DOHH2 (cell line): ENCODE measurements around the gene SNRK.

ENCODE experiments used
- CTCF ChIP-seq: fragments of 200-600 bp; sonication (generic); IDR thresholded peaks from one replicate; pipeline ENCODE4 v1.5.1; 2014; ENCODE audit warnings: antibody characterized with exemption, mild to moderate bottlenecking, low read depth, low read length; ENCODE audit not compliant: poor library complexity, severe bottlenecking
- EZH2phosphoT487 ChIP-seq: fragments of 200-600 bp; sonication (generic); IDR thresholded peaks from 2 replicates; pipeline ENCODE4 v1.6.1; 2017; ENCODE audit warnings: borderline replicate concordance, mild to moderate bottlenecking, antibody characterized with exemption, low read length, moderate library complexity, mixed read lengths

GRCh38 chr3:43366885-43367284, 80.5 kb downstream of the SNRK start:
- TF ChIP-seq EZH2phosphoT487 (no peak), CTCF (no peak)
